ENCODE measurements around the gene STMN3. TPM values are rescaled to one million over a fixed set of nuclear protein-coding genes. Genes with fewer than 3 reads are reported as not detected.

Gene STMN3
- total RNA-seq, 1 donor from 2014 or later: 4.6 TPM

Other genes starting within 250 kb of the STMN3 start
- gene KCNQ2, start 180.8 kb downstream of the STMN3 start, total RNA-seq: not detected
- gene EEF1A2, start 154.3 kb downstream of the STMN3 start, total RNA-seq: 0.76 TPM
- 459 TPM for gene PPDPF, start 132.7 kb downstream of the STMN3 start, total RNA-seq
- 92.7 TPM for gene PTK6, start 116.0 kb downstream of the STMN3 start, total RNA-seq
- gene SRMS, start 105.7 kb downstream of the STMN3 start, total RNA-seq: 0.44 TPM
- 0.28 TPM for gene FNDC11, start 99.3 kb downstream of the STMN3 start, total RNA-seq
- 32.0 TPM for gene HELZ2, start 79.2 kb downstream of the STMN3 start, total RNA-seq
- 6.9 TPM for gene GMEB2, start 26.3 kb downstream of the STMN3 start, total RNA-seq
- gene RTEL1, start 4.9 kb upstream of the STMN3 start, total RNA-seq: 12.2 TPM
- 4.5 TPM for gene TNFRSF6B, start 43.2 kb upstream of the STMN3 start, total RNA-seq
- 31.1 TPM for gene ARFRP1, start 54.6 kb upstream of the STMN3 start, total RNA-seq
- gene ZGPAT, start 54.6 kb upstream of the STMN3 start, total RNA-seq: 11.1 TPM
- gene LIME1, start 83.2 kb upstream of the STMN3 start, total RNA-seq: 5.1 TPM
- gene SLC2A4RG, start 86.4 kb upstream of the STMN3 start, total RNA-seq: 60.9 TPM
- gene ZBTB46, start 177.8 kb upstream of the STMN3 start, total RNA-seq: 1.7 TPM
- not detected for gene ABHD16B, start 208.1 kb upstream of the STMN3 start, total RNA-seq
- 90.6 TPM for gene TPD52L2, start 211.8 kb upstream of the STMN3 start, total RNA-seq
- gene DNAJC5, start 241.7 kb upstream of the STMN3 start, total RNA-seq: 64.8 TPM